Transverse colon (tissue), 4 donors: ENCODE data around the gene SLIT3.

ENCODE experiments used
- POLR2AphosphoS5 ChIP-seq, 3 donors: sonication (generic); formaldehyde crosslinking; IDR thresholded peaks; one replicate each; pipeline ENCODE4 v1.6.1; 2016; ENCODE audit warnings: antibody characterized with exemption in 3 of 3
- TF ChIP-seq, protein P1 (sequence below), 5 experiments: fragments of 200-600 bp in 3 of 5; fragments of 450-650 bp in 2 of 5; sonication (generic) in 3 of 5; IDR thresholded peaks; 1 replicate in 2 of 5; 2 replicates in 3 of 5; pipeline ENCODE4 v1.5.1; 2016 to 2017; ENCODE audit warnings: antibody characterized with exemption in 5 of 5, inconsistent platforms in 3 of 5, mild to moderate bottlenecking in 2 of 5, moderate library complexity in 1 of 5

DNA sequence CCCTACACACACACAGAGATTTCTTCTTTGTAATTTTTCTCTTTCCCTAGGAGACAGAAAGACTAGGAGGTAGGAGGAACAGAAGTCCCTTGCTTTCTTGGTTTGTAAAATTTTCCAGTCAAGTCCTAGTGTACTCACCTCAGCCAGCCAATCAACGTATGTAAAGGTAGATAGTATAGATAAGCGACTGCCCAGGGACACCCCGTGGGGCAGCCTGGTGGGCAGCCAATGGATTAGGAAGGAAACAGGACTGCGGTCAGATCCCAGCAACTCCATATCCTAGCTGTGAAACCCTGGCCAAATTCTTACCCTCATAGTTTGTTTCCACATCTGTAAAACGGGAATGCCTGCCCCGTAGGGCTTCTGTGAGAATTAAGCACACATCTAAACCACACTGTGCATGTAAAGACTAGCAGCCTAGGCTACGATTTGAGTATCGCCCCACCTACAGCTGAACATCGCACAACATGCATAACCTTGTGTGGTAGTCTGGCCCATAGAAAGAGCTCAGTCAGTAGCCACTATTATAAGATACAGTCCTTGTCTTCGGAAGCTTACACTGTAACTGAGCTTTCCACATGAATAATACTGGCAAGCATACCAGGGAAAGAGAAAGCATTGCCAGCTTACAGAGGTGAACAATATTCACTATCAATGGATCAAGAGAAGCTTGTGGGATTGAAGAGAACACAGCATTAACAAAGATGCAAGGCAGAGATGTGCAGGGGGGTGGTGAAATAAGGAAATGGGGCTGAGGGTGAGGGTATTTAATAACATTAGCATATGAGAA is 368.3 kb downstream of the SLIT3 start:
- TF ChIP-seq, protein P1, sequence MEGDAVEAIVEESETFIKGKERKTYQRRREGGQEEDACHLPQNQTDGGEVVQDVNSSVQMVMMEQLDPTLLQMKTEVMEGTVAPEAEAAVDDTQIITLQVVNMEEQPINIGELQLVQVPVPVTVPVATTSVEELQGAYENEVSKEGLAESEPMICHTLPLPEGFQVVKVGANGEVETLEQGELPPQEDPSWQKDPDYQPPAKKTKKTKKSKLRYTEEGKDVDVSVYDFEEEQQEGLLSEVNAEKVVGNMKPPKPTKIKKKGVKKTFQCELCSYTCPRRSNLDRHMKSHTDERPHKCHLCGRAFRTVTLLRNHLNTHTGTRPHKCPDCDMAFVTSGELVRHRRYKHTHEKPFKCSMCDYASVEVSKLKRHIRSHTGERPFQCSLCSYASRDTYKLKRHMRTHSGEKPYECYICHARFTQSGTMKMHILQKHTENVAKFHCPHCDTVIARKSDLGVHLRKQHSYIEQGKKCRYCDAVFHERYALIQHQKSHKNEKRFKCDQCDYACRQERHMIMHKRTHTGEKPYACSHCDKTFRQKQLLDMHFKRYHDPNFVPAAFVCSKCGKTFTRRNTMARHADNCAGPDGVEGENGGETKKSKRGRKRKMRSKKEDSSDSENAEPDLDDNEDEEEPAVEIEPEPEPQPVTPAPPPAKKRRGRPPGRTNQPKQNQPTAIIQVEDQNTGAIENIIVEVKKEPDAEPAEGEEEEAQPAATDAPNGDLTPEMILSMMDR (IDR thresholded peaks at IDR 0.05) = no peak
- no peak for TF ChIP-seq POLR2AphosphoS5 (IDR thresholded peaks at IDR 0.05)
